ENCODE results near the gene PELI2.

Gene PELI2

GRCh38 chr14:56276108-56276507 is 157.9 kb downstream of the PELI2 start:
- H3K4me3 ChIP-seq (ENCODE audit: low read depth, low read length): no peak overlapping the region
- no peaks in the 10 kb centered on the region for H3K36me3 ChIP-seq (ENCODE audit: control insufficient read depth in 2 of 2, insufficient read depth in 1 of 2, low read length in 2 of 2)
- TF ChIP-seq ZNF518A (tag by site-specific recombination; conservative IDR thresholded peaks at IDR 0.05; ENCODE audit: low read depth): no peak
- TF ChIP-seq OVOL3 (tag by site-specific recombination; IDR thresholded peaks at IDR 0.05): no peak
- no peak for TF ChIP-seq ZNF26 (tag by site-specific recombination; IDR thresholded peaks at IDR 0.05)
- H3K4me1 ChIP-seq (ENCODE audit: control insufficient read depth, insufficient read depth, low read length): no peaks in the 10 kb centered on the region
- H3K27ac ChIP-seq (ENCODE audit: extremely low read depth, low read depth, low read length): no peak overlapping the region
- CTCF ChIA-PET: no interaction called here
- POLR2A ChIA-PET: interaction anchor here (0.6 kb wide), 1 partner anchor 197 kb away, joined by 12 read pairs; no protein-coding TSS in a partner anchor
- H3K9me3 ChIP-seq (ENCODE audit: control insufficient read depth, insufficient read depth, low read depth, low read length): no peaks in the 10 kb centered on the region

- no peak overlapping the region for H3K4me3 ChIP-seq (ENCODE audit: low read depth, low read length)
- CTCF ChIA-PET: no interaction called here
- no peak overlapping the region for H3K27ac ChIP-seq (ENCODE audit: extremely low read depth, low read depth, low read length)
- H3K4me1 ChIP-seq (ENCODE audit: control insufficient read depth, insufficient read depth, low read length): no peaks in the 10 kb centered on the region
- TF ChIP-seq ZSCAN18 (tag by site-specific recombination; IDR thresholded peaks at IDR 0.05): no peak
- TF ChIP-seq GFI1B (tag by site-specific recombination; IDR thresholded peaks at IDR 0.05): no peak
- TF ChIP-seq SETDB1 (IDR thresholded peaks at IDR 0.05; ENCODE audit: insufficient read length, low read length): no peak
- no peak for TF ChIP-seq ZBTB7A (tag by site-specific recombination; IDR thresholded peaks at IDR 0.05; ENCODE audit: low read depth)
- no peak for TF ChIP-seq ZNF211 (tag by site-specific recombination; IDR thresholded peaks at IDR 0.05; ENCODE audit: low read depth)
- no peak for TF ChIP-seq ZNF140 (tag by site-specific recombination; IDR thresholded peaks at IDR 0.05)
- TF ChIP-seq ZFP3 (tag by site-specific recombination; IDR thresholded peaks at IDR 0.05; ENCODE audit: low read depth): no peak
- TF ChIP-seq ZNF629 (tag by site-specific recombination; IDR thresholded peaks at IDR 0.05): no peak
- TF ChIP-seq YY2 (tag by site-specific recombination; IDR thresholded peaks at IDR 0.05): no peak
- no peak for TF ChIP-seq ZNF639 (tag by site-specific recombination; IDR thresholded peaks at IDR 0.05)
- no peak for TF ChIP-seq ZNF23 (tag by site-specific recombination; IDR thresholded peaks at IDR 0.05; ENCODE audit: borderline replicate concordance)
- no peak for TF ChIP-seq GLIS1 (tag by site-specific recombination; IDR thresholded peaks at IDR 0.05)
- TF ChIP-seq ZNF544 (tag by site-specific recombination; IDR thresholded peaks at IDR 0.05): no peak
- no peak for TF ChIP-seq KLF16 (tag by site-specific recombination; IDR thresholded peaks at IDR 0.05)
- no peak for TF ChIP-seq ZBTB20 (tag by site-specific recombination; IDR thresholded peaks at IDR 0.05)
- H3K36me3 ChIP-seq (ENCODE audit: control insufficient read depth in 2 of 2, insufficient read depth in 1 of 2, low read length in 2 of 2): no peaks in the 10 kb centered on the region
- POLR2A ChIA-PET: no interaction called here
- no peaks in the 10 kb centered on the region for H3K9me3 ChIP-seq (ENCODE audit: control insufficient read depth, insufficient read depth, low read depth, low read length)
These were observed 160.2 kb downstream of the PELI2 start for GRCh38 chr14:56278383-56278782.
